Stimulated activated naive CD4-positive, alpha-beta T cell treated with Interleukin-2 at 50 U/mL for 16 hours (primary cell): Measurements from ENCODE around the gene BCOR.

Experiments
- DNase-seq: peaks from one replicate; lab custom pipeline; 2025; lab: John Stamatoyannopoulos, UW

The BCOR gene

DNA sequence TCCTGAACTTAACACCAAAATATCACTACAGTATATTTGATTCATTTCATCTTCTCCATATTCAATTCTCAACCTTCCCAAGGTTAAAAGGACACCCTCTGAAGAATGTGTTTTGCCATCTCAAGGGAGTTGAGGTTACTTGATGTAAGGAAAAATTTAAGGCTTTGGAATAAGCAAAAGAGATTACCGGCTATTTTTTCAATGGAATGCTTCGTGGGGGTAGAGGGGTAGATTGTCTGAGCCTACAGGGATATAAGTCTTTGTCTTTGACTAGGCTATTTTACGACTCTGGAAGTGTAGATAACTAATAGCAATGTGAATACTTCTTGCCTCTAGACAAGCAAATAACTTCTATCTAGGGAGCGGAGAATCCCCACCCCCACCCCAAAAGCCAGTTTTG is 78.2 kb downstream of the BCOR start:
- DNase-seq, result no peak

DNA sequence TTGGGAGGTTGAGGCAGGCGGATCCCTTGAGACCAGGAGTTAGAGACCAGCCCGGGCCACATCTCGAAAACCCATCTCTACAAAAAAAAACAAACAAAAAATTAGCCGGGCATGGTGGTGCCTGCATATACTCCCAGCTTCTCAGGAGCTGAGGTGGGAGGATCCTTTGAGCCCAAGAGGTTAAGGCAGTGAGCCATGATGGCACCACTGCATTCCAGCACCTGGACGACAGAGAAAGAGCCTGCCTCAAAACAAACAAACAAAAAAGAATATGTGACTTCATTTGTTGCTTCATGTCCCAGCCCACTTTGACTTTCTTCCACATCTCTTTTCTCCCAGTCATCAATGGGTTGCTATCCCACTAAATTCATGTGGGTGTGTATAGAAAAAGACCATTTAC is 79.7 kb downstream of the BCOR start:
- DNase-seq, result no peak

DNA sequence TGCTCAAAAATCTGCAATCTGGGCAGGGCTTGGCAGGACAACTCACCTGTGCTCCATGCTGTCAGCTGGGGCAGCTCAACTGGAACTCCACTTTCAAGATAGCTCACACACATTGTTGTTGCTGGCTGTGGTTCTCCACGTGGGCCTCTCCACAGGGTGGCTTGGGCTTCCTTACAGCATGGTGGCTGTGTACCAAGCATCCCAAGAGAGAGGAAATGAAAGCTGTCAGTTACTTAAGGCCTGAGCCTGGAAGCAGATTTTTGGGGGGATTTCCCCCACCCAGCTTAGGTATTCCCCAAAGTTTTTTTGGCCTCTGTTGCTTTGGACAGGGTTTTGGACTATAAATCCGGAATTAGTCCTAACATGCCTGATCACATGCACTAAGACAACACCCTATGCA is 81.0 kb downstream of the BCOR start:
- DNase-seq, result no peak

DNA sequence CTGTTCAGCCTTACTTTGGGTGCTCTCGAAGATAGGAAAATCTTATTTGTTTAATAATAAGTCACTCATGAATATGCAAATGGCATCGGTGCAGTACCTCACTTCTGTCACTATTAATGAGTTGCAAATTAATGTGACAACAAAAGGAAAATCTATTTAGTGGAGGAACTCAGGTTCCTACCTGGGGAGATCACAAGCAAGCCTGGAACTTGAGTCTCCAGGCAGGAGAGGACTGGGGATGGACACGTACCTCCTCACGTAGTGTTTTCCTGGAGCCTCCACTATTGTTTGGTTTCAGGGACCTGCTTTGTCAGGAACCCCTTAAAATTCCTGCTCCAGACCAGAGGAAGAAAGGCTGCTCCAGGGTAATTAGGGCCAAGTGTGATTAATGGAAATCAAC is 82.1 kb downstream of the BCOR start:
- DNase-seq, result no peak

DNA sequence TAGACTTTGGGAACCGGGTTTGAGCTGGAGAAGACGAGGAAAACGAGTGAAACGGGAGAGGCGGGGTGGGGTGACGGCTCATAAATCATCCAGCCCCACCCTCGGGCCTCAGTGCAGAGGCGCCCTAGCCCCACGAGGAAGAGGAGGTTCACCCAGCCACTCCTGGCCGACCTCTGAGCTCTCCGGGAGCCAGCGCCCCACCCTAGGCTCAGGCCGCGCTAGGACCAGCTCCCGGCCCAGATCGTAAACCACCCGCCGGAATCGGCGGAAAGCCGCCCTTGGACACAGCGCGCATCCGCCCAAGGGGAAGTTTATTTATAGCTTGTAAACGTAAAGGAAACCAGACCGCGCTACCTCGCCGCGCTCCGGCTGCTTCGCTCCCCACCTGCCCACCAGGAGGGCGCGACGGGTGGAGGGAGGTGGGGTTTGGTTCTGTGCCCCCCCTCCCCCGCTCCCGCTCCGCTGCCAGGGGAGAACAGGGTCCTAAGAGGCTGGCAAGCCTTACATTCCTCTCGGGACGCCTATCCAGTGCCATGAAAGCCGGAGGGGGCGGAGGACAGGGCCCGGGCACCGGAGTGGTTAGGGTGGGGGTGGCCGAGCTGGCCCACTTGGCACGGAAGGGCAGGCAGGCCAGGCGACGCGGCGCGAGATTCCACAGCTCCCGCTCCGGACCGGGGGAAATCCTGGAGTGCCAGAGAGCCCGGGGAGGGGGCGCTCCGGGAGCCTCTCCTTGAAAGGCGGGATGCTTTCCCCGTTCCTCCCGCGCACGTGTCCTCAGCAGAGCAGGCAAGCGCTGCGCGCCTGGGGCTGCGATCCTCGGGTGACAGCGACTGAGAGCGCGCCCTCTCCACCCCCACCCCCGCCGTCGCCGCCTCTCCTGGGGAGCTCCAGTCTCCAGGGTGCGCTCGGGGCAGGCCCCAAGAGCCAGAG is 84.2 kb downstream of the BCOR start:
- peak; percentile 20 for DNase-seq

DNA sequence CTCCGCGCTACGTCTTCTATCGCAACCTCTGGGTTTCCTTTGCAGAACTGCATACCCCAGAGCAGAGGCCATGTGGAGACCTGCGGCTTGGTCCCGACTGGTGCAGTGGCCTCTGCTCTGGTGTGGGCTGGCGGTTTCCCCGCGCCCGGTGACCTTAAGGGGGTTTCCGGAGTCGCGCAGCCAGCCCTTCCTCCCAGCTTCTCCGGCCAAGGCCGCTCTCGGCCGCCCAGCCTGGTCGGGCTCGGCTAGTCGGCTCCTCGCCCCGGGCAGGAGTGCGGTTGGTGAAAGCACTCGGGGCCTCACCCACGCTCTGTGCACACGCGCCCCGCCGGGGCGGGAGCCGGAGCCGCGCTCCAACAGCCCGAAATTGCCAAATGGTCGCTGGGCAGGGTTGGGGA is 84.9 kb downstream of the BCOR start:
- no peak for DNase-seq

DNA sequence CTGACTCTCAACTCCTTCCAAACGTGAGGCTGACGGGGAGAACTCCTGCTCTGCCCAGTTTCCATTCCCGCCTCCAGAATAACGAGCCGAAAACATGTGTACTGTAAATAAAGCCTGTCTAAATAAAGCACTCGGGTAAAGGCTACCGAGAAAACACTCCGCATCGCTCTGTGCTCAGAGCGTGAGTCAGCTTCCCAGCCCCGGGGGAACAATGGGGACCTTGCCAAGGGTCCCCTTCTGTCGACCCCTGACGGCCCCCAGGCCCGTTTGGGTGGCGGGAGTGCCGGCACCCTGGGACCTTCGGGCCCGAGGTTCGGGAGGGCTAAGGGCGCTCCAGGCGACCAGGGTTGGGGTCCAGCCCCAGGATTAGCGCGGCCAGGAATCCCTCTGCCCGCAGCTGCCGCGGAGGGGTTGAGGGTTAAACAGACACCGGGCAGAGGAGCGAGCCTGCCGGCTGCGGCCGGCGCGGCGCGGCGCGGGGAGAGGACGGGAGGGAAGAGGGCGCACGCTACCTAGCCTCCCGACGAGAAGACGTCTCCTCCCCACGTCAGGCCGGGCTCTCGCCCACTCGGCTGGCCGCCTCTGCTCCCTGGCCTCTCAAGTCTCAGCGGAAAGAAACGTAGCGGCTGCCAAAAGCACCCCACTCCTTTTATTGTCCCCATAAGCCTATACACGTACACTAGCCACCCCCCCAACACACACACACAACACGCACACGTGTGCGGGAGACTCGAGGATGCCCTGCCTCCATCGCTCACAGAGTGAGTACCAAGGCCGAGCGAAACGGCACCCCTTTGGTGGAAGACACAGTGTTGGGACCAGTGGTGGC is 85.5 kb downstream of the BCOR start:
- peak; percentile 4 for DNase-seq

DNA sequence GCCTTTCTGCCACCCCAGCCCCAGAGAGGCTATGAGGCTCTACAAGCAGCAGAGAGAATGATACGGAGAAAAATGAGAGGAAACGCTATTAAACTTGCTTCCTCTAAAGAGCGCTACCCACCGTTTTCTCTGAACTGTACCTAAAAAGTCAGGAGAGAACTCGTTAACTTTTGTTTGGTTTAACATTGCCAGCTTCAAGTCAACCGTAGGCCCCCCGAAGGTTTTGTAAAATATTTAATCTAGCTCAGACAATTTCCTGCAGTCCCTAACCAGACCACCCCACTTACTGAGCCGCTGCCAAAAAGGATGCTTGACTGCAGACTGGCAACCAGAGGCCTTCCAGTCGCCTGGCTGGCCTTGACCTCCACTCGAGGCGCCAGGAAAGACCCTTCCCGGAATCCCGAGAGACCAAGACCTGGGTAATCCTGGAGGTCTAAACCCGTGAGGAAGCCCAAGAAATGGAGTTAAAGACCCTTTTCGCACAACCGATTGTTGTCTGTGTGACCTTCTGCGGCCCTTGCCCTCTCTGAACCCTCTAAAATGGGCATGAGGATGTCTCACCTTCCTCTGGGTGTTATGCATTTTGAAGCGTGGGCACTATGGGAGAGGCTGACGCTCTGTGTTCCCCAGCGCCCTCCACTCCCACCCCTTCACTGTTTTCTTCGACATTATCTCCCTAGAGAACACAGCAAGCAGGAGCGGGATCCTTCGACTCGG is 86.3 kb downstream of the BCOR start:
- DNase-seq, result no peak

DNA sequence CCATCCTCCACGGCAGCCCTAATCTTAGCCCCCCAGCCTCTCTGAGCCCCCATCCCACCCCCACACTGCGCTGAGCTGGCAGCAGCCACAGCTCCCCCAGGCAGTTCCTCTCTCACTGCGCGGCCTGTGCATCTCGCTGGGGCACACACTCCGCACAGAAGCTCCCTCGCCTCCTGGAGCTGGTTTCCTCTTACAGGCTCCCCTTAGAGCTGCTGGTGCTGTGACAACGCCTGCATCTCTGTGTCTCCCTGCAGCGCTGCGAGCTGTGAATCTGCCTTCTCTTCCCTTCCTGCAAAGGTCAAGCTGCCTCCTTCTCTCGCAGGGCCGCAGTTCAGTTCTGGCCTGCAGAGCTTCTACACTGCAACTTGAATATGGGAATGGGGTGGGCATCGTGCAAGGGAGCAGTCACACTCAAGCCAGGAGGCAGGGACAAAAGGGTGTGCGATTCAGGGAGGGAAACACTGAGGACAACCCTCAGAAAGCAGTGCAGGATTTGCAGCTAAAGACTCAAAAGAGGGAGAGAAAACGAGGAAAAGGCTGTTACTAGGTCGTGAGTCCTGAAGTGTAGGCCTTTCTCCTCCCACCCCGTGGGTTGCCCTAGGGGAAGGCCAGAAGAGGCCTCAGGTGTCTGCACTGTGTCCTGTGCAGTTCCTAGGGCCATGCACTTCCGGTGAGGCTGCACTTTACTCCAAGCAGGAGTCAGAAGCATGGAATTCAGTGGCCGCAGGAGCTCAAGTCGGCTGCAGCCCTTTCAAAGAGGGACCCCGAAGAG is 87.0 kb downstream of the BCOR start:
- no peak for DNase-seq

DNA sequence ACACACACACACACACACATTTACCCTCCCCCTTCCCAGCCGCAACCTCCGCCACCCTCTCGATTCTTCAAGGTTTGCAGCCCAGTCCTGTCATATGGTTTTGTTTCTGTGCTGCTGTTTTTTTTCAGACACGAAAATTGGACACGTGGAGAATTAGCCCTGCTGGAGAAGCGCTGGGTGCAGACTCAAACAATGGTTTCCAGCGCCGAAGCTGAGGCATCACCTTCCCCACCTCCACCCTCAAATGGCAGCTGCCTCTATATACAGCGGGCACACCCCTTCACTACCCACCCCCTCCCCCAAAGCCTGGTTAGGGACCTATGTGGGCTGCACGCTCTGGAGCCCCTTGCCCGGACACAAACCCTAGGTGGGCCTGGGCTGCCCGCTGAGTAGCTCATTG is 87.9 kb downstream of the BCOR start:
- peak; percentile 1 for DNase-seq

DNA sequence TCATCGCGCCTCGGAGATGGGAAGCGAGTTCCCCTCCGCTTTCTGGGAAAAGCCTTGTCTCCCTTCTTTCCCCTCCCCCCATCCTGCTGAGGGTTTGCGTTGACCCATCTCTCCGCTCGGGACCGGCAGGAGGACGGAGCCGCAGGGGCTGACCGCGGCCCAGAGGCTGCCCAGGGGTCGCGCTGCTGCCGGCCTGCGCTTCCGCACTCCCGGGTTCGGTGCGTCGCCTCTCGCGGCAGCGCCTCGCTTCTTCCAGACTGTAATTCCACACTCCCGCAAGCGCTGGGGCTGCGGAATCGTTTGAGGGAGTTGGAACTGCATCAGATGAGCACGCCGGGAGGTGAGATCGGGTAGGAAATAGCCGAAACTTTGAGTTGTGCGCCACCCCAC is 88.3 kb downstream of the BCOR start:
- DNase-seq, result no peak

DNA sequence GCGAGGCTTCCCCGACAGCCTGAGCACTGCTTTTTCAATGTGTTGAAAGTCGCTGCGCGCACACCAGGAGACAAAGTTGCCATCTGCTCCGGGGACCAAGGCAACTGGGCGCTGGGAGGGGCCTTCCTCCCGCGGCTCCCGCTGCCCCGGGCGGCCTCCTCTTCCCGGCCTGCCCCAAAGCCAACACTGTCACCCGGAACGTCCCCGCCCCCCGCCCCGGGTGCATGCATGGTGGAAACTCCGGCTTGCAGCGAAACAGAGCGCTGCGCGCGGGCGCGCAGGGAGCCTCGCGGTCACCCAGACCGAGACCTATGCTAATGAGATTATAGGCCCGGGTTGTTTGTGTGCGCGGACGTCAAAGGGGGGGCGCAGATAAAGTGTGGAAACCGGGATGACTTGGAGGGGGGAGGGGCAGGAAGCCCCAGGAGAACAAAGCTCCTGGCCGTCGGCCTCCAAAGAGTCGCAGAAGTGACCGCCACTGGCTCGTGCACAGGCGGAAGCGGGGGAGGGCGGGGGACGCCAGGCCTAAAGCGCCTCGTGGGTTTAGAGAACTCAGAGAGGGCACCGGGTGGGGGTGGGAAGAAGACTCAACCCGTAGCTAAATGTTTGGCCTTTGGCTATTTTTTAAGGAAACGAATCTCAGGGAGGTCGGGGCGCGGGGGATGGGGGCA is 88.8 kb downstream of the BCOR start:
- peak; percentile 26 for DNase-seq

DNA sequence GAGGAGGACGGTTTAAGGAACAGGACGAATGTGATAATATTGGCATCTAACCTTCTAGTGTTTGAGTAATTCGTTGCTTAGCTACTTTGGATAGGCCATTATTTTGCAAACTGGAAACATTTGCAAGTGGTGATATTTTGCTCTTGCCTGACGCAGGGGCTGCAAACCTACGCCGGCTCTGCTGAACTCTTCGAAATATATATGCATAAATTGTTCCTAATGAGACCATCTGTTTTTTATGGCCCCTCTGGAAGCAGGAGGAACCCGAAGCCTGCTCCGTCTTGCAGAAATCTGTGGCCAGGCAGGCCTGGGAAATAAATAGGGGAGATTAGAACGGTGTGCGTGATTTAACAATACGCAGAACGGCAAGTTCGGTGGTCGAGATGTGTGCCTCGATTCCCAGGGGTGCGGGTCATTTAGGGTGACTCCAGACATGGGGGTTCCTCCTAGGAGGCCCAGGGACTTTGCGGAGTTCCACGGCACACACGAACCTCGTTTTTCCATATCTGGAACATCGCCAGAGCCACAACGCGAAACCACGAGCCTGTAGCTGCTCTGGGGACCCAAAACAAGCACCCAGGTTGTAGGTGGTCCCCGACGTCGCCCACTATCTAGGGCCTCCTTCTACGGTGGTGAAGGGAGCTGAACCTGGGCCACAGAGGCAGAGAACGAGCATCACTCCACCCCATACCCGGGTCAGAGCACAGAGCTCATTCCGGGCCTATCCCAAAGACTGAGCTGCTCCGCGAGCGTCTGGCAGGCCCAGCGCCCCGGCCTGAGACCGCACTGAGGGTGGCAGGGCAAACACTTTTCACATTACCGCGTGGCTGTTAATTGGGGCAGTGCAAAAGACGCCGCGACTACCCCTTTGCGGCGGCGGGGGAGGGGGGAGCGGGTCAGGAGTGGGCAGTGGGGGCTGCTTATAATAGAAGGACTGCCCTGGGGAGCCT is 89.7 kb downstream of the BCOR start:
- DNase-seq, result no peak

DNA sequence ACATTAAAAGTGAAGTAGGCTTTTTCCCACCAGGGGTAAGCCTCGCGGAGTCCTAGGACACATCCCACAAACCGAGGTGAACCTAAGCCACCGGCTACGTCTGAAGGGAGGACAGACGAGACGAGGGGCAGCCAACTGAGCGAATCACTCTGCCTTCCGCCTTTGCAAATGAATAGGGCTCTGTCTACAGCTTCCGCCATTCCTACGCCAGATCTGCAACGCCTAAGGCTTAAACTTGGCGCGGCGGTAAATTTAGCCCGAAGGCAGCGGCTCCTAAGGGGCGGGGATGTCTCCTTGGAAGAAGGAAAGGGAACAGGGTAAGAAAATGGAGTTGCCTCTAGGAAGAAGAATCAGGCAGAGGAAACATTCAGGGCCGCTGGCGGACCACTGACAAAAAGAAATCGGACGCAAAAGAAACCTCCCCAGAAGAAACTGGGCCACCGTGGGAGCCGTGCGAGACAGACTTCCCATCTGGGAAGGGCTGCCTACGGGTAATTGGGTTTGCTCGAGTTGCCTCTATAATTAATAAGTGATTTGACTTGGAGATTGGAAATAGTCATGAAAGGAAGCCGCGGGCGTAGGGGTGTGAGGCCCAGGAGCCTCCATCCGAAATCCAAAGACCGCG is 90.5 kb downstream of the BCOR start:
- DNase-seq, result no peak

DNA sequence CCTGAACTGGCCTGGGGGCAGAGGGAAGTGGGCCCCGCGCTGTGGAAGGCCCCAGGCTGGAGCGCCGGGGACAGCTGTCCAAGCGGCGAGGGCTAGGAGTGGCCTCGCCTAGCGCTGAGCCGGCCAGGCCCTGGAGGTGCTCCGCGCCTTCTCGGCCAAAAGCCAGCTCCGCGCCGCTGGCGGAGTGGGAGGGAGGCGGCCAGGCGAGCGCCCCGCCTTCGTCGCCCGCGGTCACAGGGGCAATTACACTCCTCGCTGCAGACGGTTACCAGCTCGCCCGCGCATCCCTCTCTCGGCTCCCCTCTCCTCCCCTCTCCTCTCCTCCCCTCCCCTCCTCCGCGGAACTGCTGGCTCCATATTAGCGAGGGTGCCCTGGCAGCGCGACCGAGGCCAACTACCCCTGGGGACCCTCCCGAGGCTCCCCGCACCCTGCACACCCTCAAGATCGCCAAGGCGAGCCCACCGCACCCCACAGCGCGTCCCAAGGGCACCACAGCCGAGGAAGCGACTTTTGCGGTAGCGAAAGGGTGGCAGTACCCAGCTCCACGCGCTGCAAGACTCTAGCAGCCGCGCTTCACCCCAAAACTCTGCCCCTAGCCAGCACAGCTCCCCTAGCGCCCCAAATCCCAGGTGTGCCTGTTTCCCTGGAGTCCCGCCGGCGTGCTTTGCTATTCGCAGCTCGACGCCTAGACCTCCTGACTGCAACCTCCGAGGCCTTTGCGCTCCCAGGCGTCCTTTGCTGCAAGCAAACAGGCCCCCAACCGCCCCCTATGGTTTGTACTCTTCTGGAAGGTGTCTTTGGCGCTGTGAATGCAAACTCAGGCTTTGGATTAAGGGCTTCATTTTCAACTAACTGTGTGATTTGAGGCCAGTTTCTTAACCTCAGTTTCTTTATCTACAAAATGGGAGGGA is 91.4 kb downstream of the BCOR start:
- DNase-seq, result peak; percentile 1

DNA sequence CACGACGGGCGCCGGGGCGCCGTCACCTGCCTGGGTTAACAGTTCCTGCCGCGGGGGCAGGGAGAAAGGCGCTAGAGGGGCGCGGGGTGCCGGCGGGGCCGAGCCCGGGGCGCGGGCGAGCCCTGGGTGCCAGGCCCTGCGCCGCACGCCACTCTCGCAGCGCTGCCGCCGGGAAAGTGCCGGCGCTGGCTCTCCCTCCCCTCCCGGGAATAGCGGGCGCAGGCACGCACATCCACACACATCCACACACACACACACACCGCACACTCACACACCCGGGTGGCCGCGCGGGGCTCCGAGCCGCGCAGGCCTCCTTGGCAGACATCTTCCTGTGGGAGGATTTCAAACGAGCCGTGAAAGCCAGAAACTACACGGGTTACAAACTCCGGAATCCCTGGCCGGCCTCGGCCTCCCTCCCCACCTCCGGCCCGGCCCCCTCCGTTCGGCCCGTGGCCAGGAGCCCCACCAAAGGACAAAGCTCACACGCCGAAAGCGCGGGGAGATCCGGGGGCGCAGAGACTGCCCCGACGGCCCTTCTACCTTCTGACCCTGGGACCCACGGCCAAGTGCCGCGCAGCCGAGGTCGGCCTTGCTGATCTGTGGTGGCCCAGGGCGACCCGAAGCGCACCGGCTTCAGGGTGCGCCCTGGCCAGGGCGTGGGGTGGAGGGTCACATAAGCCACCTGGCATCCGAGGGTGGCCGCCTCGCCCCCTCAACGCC is 92.3 kb downstream of the BCOR start:
- peak; percentile 0 for DNase-seq

DNA sequence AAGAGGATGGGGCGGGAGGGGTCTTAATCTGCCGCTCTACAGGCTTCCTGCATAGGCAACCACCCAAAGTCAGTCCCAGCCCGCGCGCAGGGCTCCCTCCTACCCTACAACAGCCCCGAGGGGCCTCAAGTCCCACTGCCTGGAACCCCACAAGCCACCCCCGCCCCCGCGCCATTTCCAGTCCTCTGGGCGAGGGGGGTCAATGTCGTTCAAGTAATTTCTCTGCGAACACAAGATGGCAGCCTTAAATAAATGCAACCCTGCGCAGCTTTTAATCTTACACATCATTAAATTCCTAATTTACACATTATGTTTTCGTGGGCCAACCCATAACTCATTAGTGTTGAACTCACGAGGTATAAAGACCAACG is 92.9 kb downstream of the BCOR start:
- no peak for DNase-seq

DNA sequence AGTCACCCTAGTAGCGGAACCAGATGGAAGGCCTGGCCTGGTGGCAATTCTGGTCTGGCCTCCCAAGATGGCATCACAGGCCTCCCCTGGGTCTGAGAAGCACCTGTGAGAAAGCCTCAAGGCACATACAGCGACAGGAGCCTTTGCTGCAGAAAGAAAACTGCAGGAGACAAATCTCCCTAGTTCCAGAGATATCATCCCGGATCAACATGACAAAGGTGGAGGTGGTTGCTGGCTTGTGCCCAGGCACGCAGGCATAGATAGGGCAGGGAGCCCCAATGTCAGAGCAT is 93.6 kb downstream of the BCOR start:
- no peak for DNase-seq
